GM12864 (cell line): Measurements from ENCODE around the gene EFEMP2.
"Not testable (repeated sequence)": the region's sequence is repeated elsewhere in the genome, so short reads cannot be mapped to it uniquely, and the experiment has no call there.

Experiments
- DNase-seq: peaks from one replicate; pipeline ENCODE4 v3.0.0-alpha.2; 2011; ENCODE audit warnings: low read depth
- H3K4me3 ChIP-seq: 2 replicates; pipeline ENCODE4 v1.5.1; 2011; ENCODE audit warnings: mild to moderate bottlenecking, low read depth, low read length, control low read depth
- TF ChIP-seq, protein P1 (sequence below): IDR thresholded peaks from 2 replicates; pipeline ENCODE4 v1.5.1; 2011; ENCODE audit warnings: low read depth, mild to moderate bottlenecking, moderate library complexity, low read length, control low read depth, inconsistent platforms; ENCODE audit errors: missing control alignments

EFEMP2 gene

DNA sequence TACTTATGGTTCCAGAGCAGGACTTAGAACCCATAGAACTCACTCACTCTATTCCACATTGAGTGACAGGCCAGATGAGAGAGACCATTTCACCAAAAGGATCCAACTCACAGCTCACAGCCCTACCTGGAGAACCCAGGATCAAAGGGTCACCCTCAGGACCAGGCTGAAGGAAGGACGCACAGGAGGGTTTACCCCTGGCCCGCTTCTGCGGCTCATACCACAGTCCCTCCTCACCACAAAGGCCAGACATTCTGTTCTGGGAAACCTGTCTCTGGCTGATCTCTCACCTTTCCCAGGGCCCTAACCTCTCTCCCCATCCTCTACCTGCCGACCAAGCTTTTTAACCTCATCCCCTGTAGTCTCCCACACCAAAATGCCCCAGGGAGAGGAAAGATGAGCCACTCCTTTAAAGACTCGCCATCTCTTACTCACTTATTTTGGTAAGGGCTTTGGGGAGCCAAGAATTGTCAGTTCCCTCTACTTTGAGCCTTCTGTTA lies 22.9 kb upstream of the EFEMP2 start:
- no peak overlapping the region for H3K4me3 ChIP-seq

DNA sequence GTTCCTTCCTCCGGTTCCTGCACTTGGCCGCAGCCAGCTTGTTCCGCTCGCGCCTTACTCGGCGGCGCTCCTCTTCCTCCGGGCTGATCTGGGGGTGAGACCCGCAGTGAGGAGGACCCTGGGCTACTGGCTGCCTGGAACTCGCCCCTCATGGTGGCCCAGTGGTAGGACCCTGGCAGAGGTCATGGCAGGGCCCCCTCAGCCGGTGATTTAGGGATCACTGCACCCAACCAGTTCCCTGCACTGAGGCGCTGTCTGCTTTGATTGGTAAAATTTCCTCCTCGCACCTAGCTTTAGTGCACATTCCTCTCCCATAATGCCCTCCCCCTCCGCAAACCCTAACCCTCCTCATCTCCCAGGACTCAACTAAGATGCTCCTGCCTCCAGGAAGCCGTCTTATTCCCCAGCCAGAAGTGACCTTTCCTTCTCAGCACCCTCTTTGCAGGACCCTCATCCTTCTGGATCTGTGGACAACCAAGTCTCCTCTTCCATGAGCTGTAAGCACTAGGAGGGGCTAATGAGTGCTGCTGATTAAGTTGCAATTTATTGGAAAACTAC lies 21.5 kb upstream of the EFEMP2 start:
- TF ChIP-seq, protein P1, sequence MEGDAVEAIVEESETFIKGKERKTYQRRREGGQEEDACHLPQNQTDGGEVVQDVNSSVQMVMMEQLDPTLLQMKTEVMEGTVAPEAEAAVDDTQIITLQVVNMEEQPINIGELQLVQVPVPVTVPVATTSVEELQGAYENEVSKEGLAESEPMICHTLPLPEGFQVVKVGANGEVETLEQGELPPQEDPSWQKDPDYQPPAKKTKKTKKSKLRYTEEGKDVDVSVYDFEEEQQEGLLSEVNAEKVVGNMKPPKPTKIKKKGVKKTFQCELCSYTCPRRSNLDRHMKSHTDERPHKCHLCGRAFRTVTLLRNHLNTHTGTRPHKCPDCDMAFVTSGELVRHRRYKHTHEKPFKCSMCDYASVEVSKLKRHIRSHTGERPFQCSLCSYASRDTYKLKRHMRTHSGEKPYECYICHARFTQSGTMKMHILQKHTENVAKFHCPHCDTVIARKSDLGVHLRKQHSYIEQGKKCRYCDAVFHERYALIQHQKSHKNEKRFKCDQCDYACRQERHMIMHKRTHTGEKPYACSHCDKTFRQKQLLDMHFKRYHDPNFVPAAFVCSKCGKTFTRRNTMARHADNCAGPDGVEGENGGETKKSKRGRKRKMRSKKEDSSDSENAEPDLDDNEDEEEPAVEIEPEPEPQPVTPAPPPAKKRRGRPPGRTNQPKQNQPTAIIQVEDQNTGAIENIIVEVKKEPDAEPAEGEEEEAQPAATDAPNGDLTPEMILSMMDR, result no peak
- DNase-seq, result no peak
- H3K4me3 ChIP-seq, result peak overlapping the region; percentile 59

More for the DNA sequence above, 22.9 kb upstream of the EFEMP2 start:
- DNase-seq, result no peak
- TF ChIP-seq, protein P1, result no peak

DNA sequence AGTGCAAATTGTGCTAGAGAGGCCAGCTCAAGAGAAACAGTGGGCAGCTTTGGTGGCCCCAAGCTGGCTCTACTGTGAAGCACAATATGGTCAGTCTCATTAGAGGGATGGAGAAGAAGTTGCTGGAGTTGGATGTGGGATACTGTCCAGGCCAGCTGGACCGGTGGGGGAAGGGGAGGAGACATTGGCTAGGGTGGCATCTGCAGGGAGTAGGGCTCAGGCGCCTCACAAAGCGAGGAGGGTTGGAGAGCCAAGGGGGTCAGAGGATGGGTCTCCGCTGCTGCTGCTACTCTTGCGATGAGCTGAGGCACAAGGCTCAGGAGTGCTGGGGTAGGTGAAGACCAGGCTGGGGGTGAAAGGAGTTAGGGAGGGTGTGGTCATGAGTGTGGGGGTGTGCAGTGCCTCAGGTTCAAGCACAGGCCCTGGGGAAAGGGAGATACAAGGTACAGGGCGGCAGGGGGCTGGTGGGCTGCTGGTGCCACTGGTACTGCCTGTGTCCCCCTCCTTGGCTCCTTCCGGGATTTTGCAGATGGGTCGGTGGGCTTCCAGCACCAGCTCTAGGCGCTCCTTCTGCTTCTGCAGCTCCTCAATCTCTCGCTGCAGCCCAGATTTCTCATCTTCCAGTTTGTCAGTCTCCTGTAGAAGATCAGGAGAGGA lies 20.2 kb upstream of the EFEMP2 start:
- H3K4me3 ChIP-seq, result peak overlapping the region; percentile 86
- TF ChIP-seq, protein P1, result no peak
- no peak for DNase-seq

DNA sequence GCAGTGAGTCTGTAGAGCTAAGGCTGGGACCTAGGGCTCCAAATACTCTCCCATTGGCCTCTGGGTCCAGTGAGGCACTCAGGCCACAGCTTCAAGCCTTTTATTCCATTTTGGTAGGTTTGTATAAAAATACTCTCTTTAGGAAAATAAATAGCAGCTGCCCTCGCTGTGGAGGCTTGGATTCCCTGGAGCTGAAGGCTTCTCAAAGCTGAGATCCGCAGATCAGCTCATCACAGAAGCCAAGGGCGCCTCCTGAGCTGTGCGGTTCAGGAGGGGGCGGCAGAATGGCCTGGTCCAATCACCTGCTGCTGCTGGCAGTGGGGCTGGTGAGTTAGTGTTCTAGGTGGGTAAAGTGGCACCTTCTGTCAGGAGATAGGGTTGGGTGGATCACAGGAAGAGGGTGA lies 19.5 kb upstream of the EFEMP2 start:
- H3K4me3 ChIP-seq, result peak overlapping the region; percentile 86
- DNase-seq, result not testable (repeated sequence)

DNA sequence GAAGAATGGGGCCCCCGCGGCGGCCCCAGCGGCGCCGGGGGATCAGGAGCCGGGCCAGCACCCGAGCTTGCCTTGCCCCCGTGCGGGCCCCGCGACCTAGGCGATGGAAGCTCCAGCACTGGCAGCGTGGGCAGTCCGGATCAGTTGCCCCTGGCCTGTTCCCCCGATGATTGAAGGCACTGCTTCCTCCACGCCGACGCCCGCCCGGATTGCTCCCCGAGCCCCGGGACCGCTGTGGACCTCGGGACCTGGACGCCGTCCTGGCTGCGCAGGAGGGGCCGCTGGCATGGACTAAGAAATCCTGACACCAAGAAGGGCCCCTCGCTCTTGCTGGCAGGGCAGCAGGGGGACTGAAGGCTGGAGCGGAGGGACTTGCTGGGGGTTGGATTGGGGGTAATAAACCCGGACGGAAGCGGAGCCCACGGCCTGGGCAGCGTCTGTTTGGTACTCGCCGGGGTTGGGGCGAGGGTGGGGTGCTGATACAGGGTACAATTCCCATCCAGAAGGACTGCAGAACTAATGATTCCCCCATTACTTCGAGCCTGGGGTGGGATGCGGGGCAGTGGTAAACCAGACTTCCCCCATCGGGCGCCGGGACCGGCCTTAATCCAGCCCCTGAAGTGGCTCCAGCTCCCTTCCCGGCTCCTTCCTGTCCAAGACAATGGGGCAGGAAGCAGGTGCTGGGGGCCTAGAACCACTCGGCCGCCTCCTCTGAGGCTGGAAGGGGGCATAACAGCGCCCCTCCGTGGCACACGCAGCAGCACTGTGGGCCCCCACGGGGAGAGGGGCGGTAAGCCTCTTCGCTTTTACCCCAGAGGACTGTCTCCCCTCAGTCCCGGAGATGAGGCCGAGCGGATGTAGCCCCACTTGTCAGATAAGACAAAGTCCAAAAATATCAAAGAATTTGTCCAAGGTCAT lies 18.9 kb upstream of the EFEMP2 start:
- peak overlapping the region; percentile 86 for H3K4me3 ChIP-seq
- TF ChIP-seq, protein P1, result peak; percentile 57
- no peak for DNase-seq

DNA sequence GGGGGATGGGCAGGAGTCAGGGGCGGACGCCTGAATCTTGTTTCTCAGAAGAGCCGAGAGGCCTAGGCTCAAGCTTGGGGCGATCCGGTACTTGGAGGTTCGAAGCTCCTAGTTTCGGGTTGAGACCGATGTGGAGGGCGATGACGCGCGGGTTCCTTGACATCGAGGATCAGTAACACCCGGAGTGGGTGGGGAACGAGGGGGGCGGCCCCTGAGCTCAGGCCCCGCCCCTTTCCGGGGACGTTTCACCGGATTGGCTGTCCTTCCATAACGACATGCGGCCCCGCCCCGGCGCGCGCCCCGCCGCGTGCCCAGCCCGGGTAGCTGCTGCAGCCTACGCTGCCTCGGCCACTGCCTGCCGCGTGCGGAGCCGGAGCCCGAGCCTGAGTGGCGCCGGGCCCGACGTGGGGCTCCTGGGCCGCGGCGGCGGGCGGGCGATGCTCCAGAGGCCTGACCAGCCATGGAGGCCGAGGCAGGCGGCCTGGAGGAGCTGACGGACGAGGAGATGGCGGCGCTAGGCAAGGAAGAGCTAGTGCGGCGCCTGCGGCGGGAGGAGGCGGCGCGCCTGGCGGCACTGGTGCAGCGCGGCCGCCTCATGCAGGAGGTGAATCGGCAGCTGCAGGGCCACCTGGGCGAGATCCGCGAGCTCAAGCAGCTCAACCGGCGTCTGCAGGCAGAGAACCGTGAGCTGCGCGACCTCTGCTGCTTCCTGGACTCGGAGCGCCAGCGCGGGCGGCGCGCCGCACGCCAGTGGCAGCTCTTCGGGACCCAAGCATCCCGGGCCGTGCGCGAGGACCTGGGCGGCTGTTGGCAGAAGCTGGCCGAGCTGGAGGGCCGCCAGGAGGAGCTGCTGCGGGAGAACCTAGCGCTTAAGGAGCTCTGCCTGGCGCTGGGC lies 18.0 kb upstream of the EFEMP2 start, which contains the start of gene CCDC85B:
TSS of gene CCDC85B (plus strand) at position 350 of the 895 bp plus-strand sequence. CDS start at position 461, 111 bp downstream.
- H3K4me3 ChIP-seq, result peak within 1 kb of the TSS; percentile 86
- TF ChIP-seq, protein P1, result no peak
- peak; percentile 90 for DNase-seq
